Hepatocyte (in vitro differentiated cells): ENCODE measurements around the gene FOSL2. TPM values are rescaled to one million over a fixed set of nuclear protein-coding genes. Genes with fewer than 3 reads are reported as not detected.

Experiments
- DNase-seq: peaks from one replicate; pipeline ENCODE4 v3.0.0-alpha.2; 2016; ENCODE audit warnings: low spot score
- H2AFZ ChIP-seq: fragments of 200-600 bp; sonication (generic); 2 replicates; pipeline ENCODE4 v1.6.0; 2016; ENCODE audit warnings: antibody characterized with exemption, mild to moderate bottlenecking
- H3K27ac ChIP-seq: fragments of 200-600 bp; sonication (generic); 2 replicates; pipeline ENCODE4 v1.5.1; 2016; ENCODE audit warnings: mild to moderate bottlenecking
- H3K27me3 ChIP-seq: fragments of 200-600 bp; sonication (generic); 2 replicates; pipeline ENCODE4 v1.6.1; 2016
- H3K36me3 ChIP-seq: fragments of 200-600 bp; sonication (generic); replicated peaks from 2 replicates; pipeline ENCODE4 v1.5.1; 2016; ENCODE audit warnings: low read depth; ENCODE audit not compliant: insufficient read depth
- H3K4me1 ChIP-seq: fragments of 200-600 bp; sonication (generic); 2 replicates; pipeline ENCODE4 v1.5.1; 2016; ENCODE audit warnings: mild to moderate bottlenecking, moderate library complexity; ENCODE audit not compliant: insufficient read depth
- H3K4me2 ChIP-seq: fragments of 200-600 bp; sonication (generic); 2 replicates; pipeline ENCODE4 v1.6.0; 2016
- H3K4me3 ChIP-seq: fragments of 200-600 bp; sonication (generic); 2 replicates; pipeline ENCODE4 v1.5.1; 2016; ENCODE audit warnings: mild to moderate bottlenecking
- H3K79me2 ChIP-seq: fragments of 200-600 bp; sonication (generic); 2 replicates; pipeline ENCODE4 v1.6.0; 2017; ENCODE audit warnings: mild to moderate bottlenecking
- H3K9me2 ChIP-seq: fragments of 200-600 bp; sonication (generic); replicated peaks from 2 replicates; pipeline ENCODE4 v1.6.0; 2017; ENCODE audit warnings: mild to moderate bottlenecking; ENCODE audit not compliant: insufficient read depth
- H3K9me3 ChIP-seq: fragments of 200-600 bp; sonication (generic); 2 replicates; pipeline ENCODE4 v1.5.1; 2016; ENCODE audit warnings: low read depth, mild to moderate bottlenecking
- H4K20me1 ChIP-seq: fragments of 200-600 bp; sonication (generic); 2 replicates; pipeline ENCODE4 v1.6.0; 2016; ENCODE audit warnings: mild to moderate bottlenecking; ENCODE audit not compliant: insufficient read depth, poor library complexity, severe bottlenecking
- EZH2 ChIP-seq: fragments of 200-600 bp; sonication (generic); IDR thresholded peaks from 2 replicates; pipeline ENCODE4 v1.6.1; 2016; ENCODE audit warnings: antibody characterized with exemption, mild to moderate bottlenecking, borderline replicate concordance
- EZH2phosphoT487 ChIP-seq: fragments of 200-600 bp; sonication (generic); IDR thresholded peaks from one replicate; pipeline ENCODE4 v1.6.1; 2018; ENCODE audit warnings: antibody characterized with exemption, mild to moderate bottlenecking, low read depth, moderate library complexity; ENCODE audit not compliant: unreplicated experiment, severe bottlenecking
- WGBS: methylation state at CpG from one replicate; pipeline ENCODE4 v1.1.6; 2016; ENCODE audit warnings: low lambda C conversion rate; ENCODE audit errors: missing lambda C conversion rate; 5-methylcytosine and 5-hydroxymethylcytosine counted together
- polyA plus RNA-seq: library from polyadenylated mRNA; unstranded; fragments of >200 nt; fragmentation: Nextera tagmentation; extraction: Ambion mirVana; gene quantifications from 2 replicates; pipeline ENCODE4 v1.2.1, GENCODE V29; 2016
- total RNA-seq: library from RNA; depleted of rRNA; stranded (reverse); fragments of >200 nt; gene quantifications from 2 replicates; pipeline ENCODE4 v1.2.3, GENCODE V29; 2014
- TF ChIP-seq, protein P1 (sequence below): fragments of 200-600 bp; sonication (generic); IDR thresholded peaks from 2 replicates; pipeline ENCODE4 v1.5.1; 2016; ENCODE audit warnings: antibody characterized with exemption, mild to moderate bottlenecking; ENCODE audit not compliant: poor library complexity

FOSL2 gene
- total and polyA plus RNA-seq, 2 experiments from 2014 or later, result 91.1 to 148 TPM

DNA sequence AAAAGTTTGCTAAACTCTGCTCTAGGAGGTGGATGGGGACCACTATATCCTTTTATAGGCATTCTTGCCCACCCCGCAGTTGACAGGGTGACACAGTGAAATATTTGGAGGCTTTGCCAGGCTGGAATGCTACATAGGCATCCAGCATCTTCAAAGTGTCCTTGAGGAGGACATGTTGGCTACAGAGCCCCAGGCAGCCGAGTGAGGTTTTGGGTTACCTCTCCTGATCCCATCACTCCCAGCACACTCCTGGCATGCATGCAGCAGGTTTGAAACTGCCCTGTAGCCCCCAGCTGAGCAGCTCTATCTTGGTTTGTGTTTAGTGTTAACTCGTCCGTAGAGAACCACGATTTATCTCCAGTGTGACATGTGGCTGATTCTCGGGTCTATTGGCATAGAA, 7.3 kb downstream of the FOSL2 start:
- Histone ChIP-seq H4K20me1 (peaks cover 98% of the 10 kb centered on the region), H3K9me2 (no peaks in the 10 kb centered on the region), H3K4me3 (no peak overlapping the region), H3K4me1 (peaks cover 48% of the 10 kb centered on the region), H3K79me2 (peaks cover 98% of the 10 kb centered on the region), H3K36me3 (no peaks in the 10 kb centered on the region), H3K9me3 (no peaks in the 10 kb centered on the region), H3K27me3 (no peaks in the 10 kb centered on the region), H2AFZ (no peak overlapping the region), H3K4me2 (peak overlapping the region; percentile 71), H3K27ac (peak overlapping the region; percentile 100)
- TF ChIP-seq EZH2 (no peak), EZH2phosphoT487 (no peak)
- TF ChIP-seq, protein P1, sequence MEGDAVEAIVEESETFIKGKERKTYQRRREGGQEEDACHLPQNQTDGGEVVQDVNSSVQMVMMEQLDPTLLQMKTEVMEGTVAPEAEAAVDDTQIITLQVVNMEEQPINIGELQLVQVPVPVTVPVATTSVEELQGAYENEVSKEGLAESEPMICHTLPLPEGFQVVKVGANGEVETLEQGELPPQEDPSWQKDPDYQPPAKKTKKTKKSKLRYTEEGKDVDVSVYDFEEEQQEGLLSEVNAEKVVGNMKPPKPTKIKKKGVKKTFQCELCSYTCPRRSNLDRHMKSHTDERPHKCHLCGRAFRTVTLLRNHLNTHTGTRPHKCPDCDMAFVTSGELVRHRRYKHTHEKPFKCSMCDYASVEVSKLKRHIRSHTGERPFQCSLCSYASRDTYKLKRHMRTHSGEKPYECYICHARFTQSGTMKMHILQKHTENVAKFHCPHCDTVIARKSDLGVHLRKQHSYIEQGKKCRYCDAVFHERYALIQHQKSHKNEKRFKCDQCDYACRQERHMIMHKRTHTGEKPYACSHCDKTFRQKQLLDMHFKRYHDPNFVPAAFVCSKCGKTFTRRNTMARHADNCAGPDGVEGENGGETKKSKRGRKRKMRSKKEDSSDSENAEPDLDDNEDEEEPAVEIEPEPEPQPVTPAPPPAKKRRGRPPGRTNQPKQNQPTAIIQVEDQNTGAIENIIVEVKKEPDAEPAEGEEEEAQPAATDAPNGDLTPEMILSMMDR, result no peak
- DNase-seq, result no peak
- 45% methylated on average over 6 of the region's 6 CpGs for WGBS

DNA sequence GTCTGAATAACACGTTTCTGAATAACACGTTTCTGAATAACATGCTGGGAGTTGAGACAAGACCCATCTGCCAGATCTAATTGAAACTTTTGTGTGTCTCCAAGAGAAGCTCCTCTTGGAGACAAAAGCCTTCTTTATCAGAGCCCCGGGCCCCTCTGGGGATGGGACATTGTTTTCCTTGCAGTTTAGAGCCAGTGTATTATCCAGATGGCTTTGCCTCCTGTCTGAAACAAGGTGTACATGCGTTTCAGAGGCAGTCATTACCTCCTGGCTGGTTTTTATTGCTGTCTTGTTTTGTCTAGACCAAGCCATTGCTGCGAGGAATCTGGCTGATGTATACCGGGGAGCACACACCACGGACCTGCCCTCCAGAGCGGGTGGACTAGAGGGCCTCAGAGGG, 7.8 kb downstream of the FOSL2 start:
- peaks cover 48% of the 10 kb centered on the region for H3K4me1 ChIP-seq
- H3K4me3 ChIP-seq, result no peak overlapping the region

DNA sequence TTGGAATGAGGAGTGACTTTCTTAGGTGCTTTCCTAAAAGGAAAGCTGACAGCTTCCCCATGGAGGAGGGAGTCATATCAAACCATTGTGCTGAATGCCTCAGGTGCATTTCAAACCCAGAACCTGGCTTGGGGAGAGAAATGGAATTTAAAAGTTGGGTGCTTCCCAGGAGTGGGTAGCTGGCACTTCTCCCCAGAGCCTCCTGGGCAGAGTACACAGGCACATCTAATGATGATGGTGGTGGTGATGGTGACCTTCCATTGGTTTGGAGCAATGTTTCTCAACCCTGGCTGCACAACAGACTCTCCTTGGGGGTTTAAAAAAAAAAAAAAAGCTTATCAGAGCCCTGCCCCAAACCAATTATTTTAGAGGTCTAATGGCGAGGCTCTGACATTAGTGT, 8.3 kb downstream of the FOSL2 start:
- H3K4me1 ChIP-seq, result peaks cover 48% of the 10 kb centered on the region
- peaks cover 98% of the 10 kb centered on the region for H3K79me2 ChIP-seq
- peaks cover 98% of the 10 kb centered on the region for H4K20me1 ChIP-seq
- DNase-seq, result no peak
- no peaks in the 10 kb centered on the region for H3K36me3 ChIP-seq
- H2AFZ ChIP-seq, result no peak overlapping the region
- WGBS, result 95% methylated on average over 1 of the region's 1 CpG
- H3K27me3 ChIP-seq, result no peaks in the 10 kb centered on the region
- H3K4me2 ChIP-seq, result peak overlapping the region; percentile 71
- H3K4me3 ChIP-seq, result no peak overlapping the region
- H3K27ac ChIP-seq, result peak overlapping the region; percentile 100
- TF ChIP-seq EZH2 (no peak), EZH2phosphoT487 (no peak)
- TF ChIP-seq, protein P1, result no peak
- H3K9me2 ChIP-seq, result no peaks in the 10 kb centered on the region
- H3K9me3 ChIP-seq, result no peaks in the 10 kb centered on the region

More for the DNA sequence above, 7.8 kb downstream of the FOSL2 start:
- Histone ChIP-seq H3K9me2 (no peaks in the 10 kb centered on the region), H3K79me2 (peaks cover 98% of the 10 kb centered on the region), H3K9me3 (no peaks in the 10 kb centered on the region), H3K36me3 (no peaks in the 10 kb centered on the region), H3K4me2 (peak overlapping the region; percentile 71), H3K27me3 (no peaks in the 10 kb centered on the region), H2AFZ (no peak overlapping the region), H4K20me1 (peaks cover 98% of the 10 kb centered on the region), H3K27ac (peak overlapping the region; percentile 100)
- WGBS, result 23% methylated on average over 8 of the region's 8 CpGs
- TF ChIP-seq, protein P1, result no peak
- no peak for TF ChIP-seq EZH2phosphoT487
- TF ChIP-seq EZH2, result no peak
- DNase-seq, result no peak

DNA sequence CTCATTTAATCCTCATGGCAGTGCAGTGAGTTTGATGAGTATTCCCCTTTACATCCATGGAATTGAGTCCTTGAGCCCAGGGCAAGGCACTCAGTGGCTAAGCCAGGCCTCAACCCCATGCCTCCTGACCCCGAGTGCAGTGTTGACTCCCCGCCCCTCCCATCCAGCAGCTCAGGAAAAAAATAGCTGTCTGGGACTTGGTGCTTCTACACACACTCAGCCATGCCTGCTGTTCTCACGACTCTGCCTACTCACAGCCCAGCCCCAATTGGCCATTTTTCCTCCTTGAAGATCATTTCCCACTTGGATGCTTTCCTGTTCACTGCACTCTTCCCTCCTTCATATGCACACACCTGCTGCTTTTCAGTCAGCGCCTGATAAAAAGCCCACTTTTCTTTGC, 8.8 kb downstream of the FOSL2 start:
- TF ChIP-seq, protein P1, result no peak
- TF ChIP-seq EZH2 (no peak), EZH2phosphoT487 (no peak)
- H3K4me1 ChIP-seq, result peaks cover 48% of the 10 kb centered on the region
- no peaks in the 10 kb centered on the region for H3K9me2 ChIP-seq
- no peaks in the 10 kb centered on the region for H3K9me3 ChIP-seq
- 68% methylated on average over 4 of the region's 4 CpGs for WGBS
- peak overlapping the region; percentile 71 for H3K4me2 ChIP-seq
- peaks cover 98% of the 10 kb centered on the region for H4K20me1 ChIP-seq
- H3K36me3 ChIP-seq, result no peaks in the 10 kb centered on the region
- H3K27me3 ChIP-seq, result no peaks in the 10 kb centered on the region
- no peak for DNase-seq
- H3K4me3 ChIP-seq, result no peak overlapping the region
- H3K27ac ChIP-seq, result no peak overlapping the region
- H3K79me2 ChIP-seq, result peaks cover 98% of the 10 kb centered on the region
- no peak overlapping the region for H2AFZ ChIP-seq
